Measurements from ENCODE around the gene SMIM36. TPM values are rescaled to one million over a fixed set of nuclear protein-coding genes. Genes with fewer than 3 reads are reported as not detected.

Gene SMIM36
- total and polyA plus RNA-seq, 12 donors, result not detected

- H3K27me3 ChIP-seq, result no peaks in the 10 kb centered on the region
- no peak for DNase-seq
- H3K27ac ChIP-seq, result no peak overlapping the region
- WGBS, 4 donors, result 77 to 85% (median 79%) methylated on average over 1 of the region's 1 CpG
- intact Hi-C loops (cut with DNase I), result no loop called here
- no peaks in the 10 kb centered on the region for H3K4me1 ChIP-seq (replicated peaks in 1 of 2)
- H3K9me3 ChIP-seq (replicated peaks in 1 of 3), result no peaks in the 10 kb centered on the region
- H3K36me3 ChIP-seq (replicated peaks in 1 of 2), result no peaks in the 10 kb centered on the region
- no peak overlapping the region for H3K4me3 ChIP-seq
- no peak for TF ChIP-seq CTCF (IDR thresholded peaks at IDR 0.05)
- no peak for TF ChIP-seq POLR2A (IDR thresholded peaks at IDR 0.05)
These were observed 25.0 kb upstream of the SMIM36 start for GRCh38 chr17:55536205-55536604.

GRCh38 chr17:55533608-55534007 is 22.4 kb upstream of the SMIM36 start:
- TF ChIP-seq POLR2A (IDR thresholded peaks at IDR 0.05) (no peak), CTCF (IDR thresholded peaks at IDR 0.05) (no peak)
- Histone ChIP-seq H3K36me3 (replicated peaks in 1 of 2) (no peaks in the 10 kb centered on the region), H3K9me3 (replicated peaks in 1 of 3) (no peaks in the 10 kb centered on the region), H3K4me3 (no peak overlapping the region), H3K27me3 (no peaks in the 10 kb centered on the region), H3K27ac (no peak overlapping the region), H3K4me1 (replicated peaks in 1 of 2) (no peaks in the 10 kb centered on the region)
- intact Hi-C loops (cut with DNase I), result no loop called here
- no peak for DNase-seq

- 60 to 74% (median 64%) methylated on average over 1 of the region's 1 CpG for WGBS, 4 donors
- H3K27me3 ChIP-seq, result no peaks in the 10 kb centered on the region
- TF ChIP-seq CTCF (IDR thresholded peaks at IDR 0.05), result no peak
- no peak for TF ChIP-seq POLR2A (IDR thresholded peaks at IDR 0.05)
These were observed 21.4 kb upstream of the SMIM36 start for GRCh38 chr17:55532670-55533069.

GRCh38 chr17:55531053-55531728 is 19.9 kb upstream of the SMIM36 start:
- Histone ChIP-seq H3K27me3 (no peaks in the 10 kb centered on the region), H3K4me1 (replicated peaks in 1 of 2) (no peaks in the 10 kb centered on the region), H3K9me3 (replicated peaks in 1 of 3) (no peaks in the 10 kb centered on the region), H3K36me3 (replicated peaks in 1 of 2) (no peaks in the 10 kb centered on the region), H3K27ac (no peak overlapping the region), H3K4me3 (no peak overlapping the region)
- WGBS, 4 donors, result 87 to 91% (median 90%) methylated on average over 5 of the region's 5 CpGs
- intact Hi-C loops (cut with DNase I), result no loop called here
- no peak for DNase-seq
- TF ChIP-seq CTCF (IDR thresholded peaks at IDR 0.05) (no peak), POLR2A (IDR thresholded peaks at IDR 0.05) (no peak)

More at GRCh38 chr17:55532670-55533069, 21.4 kb upstream of the SMIM36 start:
- Histone ChIP-seq H3K27ac (no peak overlapping the region), H3K4me3 (no peak overlapping the region), H3K4me1 (replicated peaks in 1 of 2) (no peaks in the 10 kb centered on the region), H3K9me3 (replicated peaks in 1 of 3) (no peaks in the 10 kb centered on the region), H3K36me3 (replicated peaks in 1 of 2) (no peaks in the 10 kb centered on the region)
- intact Hi-C loops (cut with DNase I), result no loop called here
- no peak for DNase-seq
